Ovary (tissue), 9 donors: Measurements from ENCODE around the gene TBL1X. TPM values are rescaled to one million over a fixed set of nuclear protein-coding genes. Genes with fewer than 3 reads are reported as not detected.

Experiments
- DNase-seq, 5 donors: peaks; one replicate each; pipeline ENCODE4 v3.0.0-alpha.2; 2019 to 2020
- H3K27ac ChIP-seq, 2 donors: fragments of 200-600 bp; one replicate each; pipeline versions ENCODE4 v1.5.1 to v1.8.0; 2019 to 2022
- H3K27me3 ChIP-seq: fragments of 200-600 bp; one replicate; pipeline ENCODE4 v1.8.0; 2022
- H3K36me3 ChIP-seq: fragments of 200-600 bp; sonication (generic); one replicate; pipeline ENCODE4 v1.5.1; 2019
- H3K4me1 ChIP-seq: one replicate; pipeline ENCODE4 v1.8.1; 2013; ENCODE audit warnings: mild to moderate bottlenecking, moderate library complexity; ENCODE audit not compliant: insufficient read depth
- H3K4me3 ChIP-seq: fragments of 200-600 bp; sonication (generic); one replicate; pipeline ENCODE4 v1.5.1; 2017
- H3K9me3 ChIP-seq, 2 donors: fragments of 200-600 bp in 1 of 2; sonication (generic) in 1 of 2; one replicate each; pipeline versions ENCODE4 v1.5.1 to v1.8.1; 2013 to 2019; ENCODE audit warnings: mild to moderate bottlenecking in 1 of 2, moderate library complexity in 1 of 2
- EP300 ChIP-seq: sonication (generic); formaldehyde crosslinking; IDR thresholded peaks from one replicate; pipeline ENCODE4 v1.6.1; 2017; ENCODE audit warnings: antibody characterized with exemption
- POLR2A ChIP-seq: fragments of 450-650 bp; IDR thresholded peaks from one replicate; pipeline ENCODE4 v1.6.1; 2017; ENCODE audit warnings: antibody characterized with exemption, mild to moderate bottlenecking, moderate library complexity
- WGBS, 3 donors: extraction: QIAGEN DNeasy Blood & Tissue Kit in 1 of 3; methylation state at CpG; one replicate each; pipeline versions ENCODE4 v1.1.5 to v1.1.7; 2013 to 2017; 5-methylcytosine and 5-hydroxymethylcytosine counted together
- intact Hi-C, 4 donors: fragments of 100-400 bp; cut with DNase I; formaldehyde crosslinking; loops; one replicate each; pipeline versions ENCODE4 v1.11.0 to v1.15.1; 2022 to 2023
- polyA plus RNA-seq, 2 donors: library from polyadenylated mRNA; stranded (reverse); fragments of 200-250 nt in 1 of 2; fragments of 350-450 nt in 1 of 2; fragmentation: Illumina TruSeq in 1 of 2; extraction: RNeasy Lipid Tissue Mini Kit (QIAGEN cat#74804) in 1 of 2; gene quantifications; one replicate each; pipeline ENCODE4 v1.2.3, GENCODE V29; 2013 to 2014
- total RNA-seq, 7 donors: library from RNA; depleted of rRNA in 2 of 7; stranded (reverse); fragments of >200 nt in 2 of 7; fragmentation: NEBNext Ultra II Directional in 3 of 7; extraction: Animal tissue kit (Norgen Biotek cat#: 25700) in 3 of 7; gene quantifications; one replicate each; pipeline versions ENCODE4 v1.1.0 to v1.2.4, GENCODE V29; 2016 to 2023
- TF ChIP-seq, protein P1 (sequence below), 3 donors: fragments of 450-650 bp in 2 of 3; fragments of 200-600 bp in 1 of 3; IDR thresholded peaks; one replicate each; pipeline versions ENCODE4 v1.5.1 to v1.8.0; 2016 to 2022; ENCODE audit warnings: antibody characterized with exemption in 3 of 3, mild to moderate bottlenecking in 1 of 3
- donor health status: DM: no; HTN: no; CAD: no; lungs with moderate emphysema.
- donor health status: DM: no; HTN: no; CAD: no.
- donor health status: Bipolar disorder and iron deficiency.
- donor health status: DM: yes; HTN: yes; CAD: no.
- donor health status: DM: no; HTN: no; CAD: no.
- donor health status: DM: yes; HTN: yes; CAD: no.

The TBL1X gene
- total and polyA plus RNA-seq, 9 donors, result 11.3 to 50.5 (median 32.0) TPM

DNA sequence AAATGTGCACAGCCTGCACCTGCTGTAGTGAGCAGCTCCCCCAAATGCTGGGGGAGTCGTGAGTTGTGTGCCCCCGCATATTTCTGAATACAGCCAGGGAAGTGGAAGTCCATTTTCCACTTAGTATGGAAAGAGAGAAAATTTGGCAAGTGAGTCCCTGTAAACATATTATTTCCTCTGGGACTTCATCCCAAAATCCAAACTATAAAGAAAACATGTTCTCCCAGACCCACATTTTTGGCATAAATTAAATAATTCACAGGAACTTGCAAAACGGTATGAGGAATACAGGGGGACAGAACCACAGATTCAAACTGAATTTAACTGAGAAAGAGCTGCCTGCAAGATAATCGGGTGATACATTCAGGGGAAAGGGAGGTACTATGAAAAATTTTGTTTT, 193.6 kb downstream of the TBL1X start:
- TF ChIP-seq POLR2A (no peak), EP300 (no peak)
- TF ChIP-seq, protein P1, sequence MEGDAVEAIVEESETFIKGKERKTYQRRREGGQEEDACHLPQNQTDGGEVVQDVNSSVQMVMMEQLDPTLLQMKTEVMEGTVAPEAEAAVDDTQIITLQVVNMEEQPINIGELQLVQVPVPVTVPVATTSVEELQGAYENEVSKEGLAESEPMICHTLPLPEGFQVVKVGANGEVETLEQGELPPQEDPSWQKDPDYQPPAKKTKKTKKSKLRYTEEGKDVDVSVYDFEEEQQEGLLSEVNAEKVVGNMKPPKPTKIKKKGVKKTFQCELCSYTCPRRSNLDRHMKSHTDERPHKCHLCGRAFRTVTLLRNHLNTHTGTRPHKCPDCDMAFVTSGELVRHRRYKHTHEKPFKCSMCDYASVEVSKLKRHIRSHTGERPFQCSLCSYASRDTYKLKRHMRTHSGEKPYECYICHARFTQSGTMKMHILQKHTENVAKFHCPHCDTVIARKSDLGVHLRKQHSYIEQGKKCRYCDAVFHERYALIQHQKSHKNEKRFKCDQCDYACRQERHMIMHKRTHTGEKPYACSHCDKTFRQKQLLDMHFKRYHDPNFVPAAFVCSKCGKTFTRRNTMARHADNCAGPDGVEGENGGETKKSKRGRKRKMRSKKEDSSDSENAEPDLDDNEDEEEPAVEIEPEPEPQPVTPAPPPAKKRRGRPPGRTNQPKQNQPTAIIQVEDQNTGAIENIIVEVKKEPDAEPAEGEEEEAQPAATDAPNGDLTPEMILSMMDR (IDR thresholded peaks at IDR 0.05), result no peak
- H3K27me3 ChIP-seq, result no peaks in the 10 kb centered on the region
- intact Hi-C loops, result no loop called here
- H3K36me3 ChIP-seq, result no peaks in the 10 kb centered on the region
- no peaks in the 10 kb centered on the region for H3K9me3 ChIP-seq
- no peak overlapping the region for H3K27ac ChIP-seq
- no peak overlapping the region for H3K4me3 ChIP-seq
- no peak for DNase-seq
- H3K4me1 ChIP-seq, result peaks cover 5% of the 10 kb centered on the region
- WGBS, 3 donors, result 37 to 46% (median 46%) methylated on average over 4 of the region's 4 CpGs

- Histone ChIP-seq H3K27me3 (no peaks in the 10 kb centered on the region), H3K27ac (no peak overlapping the region), H3K36me3 (no peaks in the 10 kb centered on the region), H3K4me3 (no peak overlapping the region), H3K4me1 (peaks cover 5% of the 10 kb centered on the region), H3K9me3 (no peaks in the 10 kb centered on the region)
- 84 to 89% (median 85%) methylated on average over 17 of the region's 17 CpGs for WGBS, 3 donors
- no peak for TF ChIP-seq POLR2A
- no peak for TF ChIP-seq EP300
- TF ChIP-seq, protein P1 (IDR thresholded peaks at IDR 0.05), result no peak
- intact Hi-C loops, result no loop called here
- no peak for DNase-seq
Measured at GRCh38 chrX:9659571-9660195, 194.8 kb downstream of the TBL1X start.

GRCh38 chrX:9662148-9662547, 197.3 kb downstream of the TBL1X start:
- intact Hi-C loops, result no loop called here
- Histone ChIP-seq H3K4me3 (no peak overlapping the region), H3K4me1 (peaks cover 2% of the 10 kb centered on the region), H3K36me3 (no peaks in the 10 kb centered on the region), H3K9me3 (no peaks in the 10 kb centered on the region), H3K27me3 (no peaks in the 10 kb centered on the region), H3K27ac (no peak overlapping the region)
- no peak for DNase-seq
- no peak for TF ChIP-seq POLR2A
- no peak for TF ChIP-seq EP300
- TF ChIP-seq, protein P1 (IDR thresholded peaks at IDR 0.05), result no peak
- 60 to 73% (median 71%) methylated on average over 4 of the region's 4 CpGs for WGBS, 3 donors

- TF ChIP-seq EP300, result no peak
- TF ChIP-seq POLR2A, result no peak
- TF ChIP-seq, protein P1 (IDR thresholded peaks at IDR 0.05), result no peak
- DNase-seq, result no peak
- H3K36me3 ChIP-seq, result no peaks in the 10 kb centered on the region
- H3K27me3 ChIP-seq, result no peaks in the 10 kb centered on the region
- H3K4me3 ChIP-seq, result no peak overlapping the region
- H3K4me1 ChIP-seq, result peaks cover under 1% of the 10 kb centered on the region
- 90 to 91% (median 90%) methylated on average over 6 of the region's 6 CpGs for WGBS, 3 donors
- H3K9me3 ChIP-seq, result no peaks in the 10 kb centered on the region
- intact Hi-C loops, result no loop called here
- H3K27ac ChIP-seq, result no peak overlapping the region
Measured at GRCh38 chrX:9663216-9663615, 198.4 kb downstream of the TBL1X start.
